GM23338 (cell line): ENCODE measurements around the gene RARRES2. TPM values are rescaled to one million over a fixed set of nuclear protein-coding genes. Genes with fewer than 3 reads are reported as not detected.

ENCODE experiments used
- ATAC-seq: fragments of 200-7000 bp; cut with Tn5 transposase; 3 replicates; pipeline ENCODE4 v1.9.1; 2020
- DNase-seq: peaks from one replicate; pipeline ENCODE4 v3.0.0-alpha.2; 2015; ENCODE audit warnings: low spot score
- H2AFZ ChIP-seq: fragments of 200-600 bp; sonication (generic); 2 replicates; pipeline ENCODE4 v1.8.0; 2016; ENCODE audit warnings: antibody characterized with exemption, mild to moderate bottlenecking, moderate library complexity
- H3F3A ChIP-seq: fragments of 200-600 bp; sonication (generic); replicated peaks from 2 replicates; pipeline ENCODE4 v1.8.0; 2017; ENCODE audit warnings: antibody characterized with exemption, mixed run types, low read depth
- H3K27ac ChIP-seq: fragments of 200-600 bp; sonication (generic); 2 replicates; pipeline ENCODE4 v1.6.1; 2016; ENCODE audit warnings: low read depth
- H3K27me3 ChIP-seq: fragments of 200-600 bp; sonication (generic); 2 replicates; pipeline ENCODE4 v1.8.0; 2016; ENCODE audit warnings: mild to moderate bottlenecking, mixed run types, moderate library complexity; ENCODE audit not compliant: insufficient read depth
- H3K36me3 ChIP-seq: fragments of 200-600 bp; sonication (generic); 2 replicates; pipeline ENCODE4 v1.8.0; 2016; ENCODE audit warnings: mild to moderate bottlenecking; ENCODE audit not compliant: insufficient read depth
- H3K4me1 ChIP-seq: fragments of 200-600 bp; sonication (generic); 2 replicates; pipeline ENCODE4 v1.8.0; 2016; ENCODE audit warnings: mild to moderate bottlenecking, moderate library complexity; ENCODE audit not compliant: insufficient read depth
- H3K4me2 ChIP-seq: fragments of 200-600 bp; sonication (generic); 2 replicates; pipeline ENCODE4 v1.7.1; 2017; ENCODE audit warnings: mixed run types
- H3K4me3 ChIP-seq: fragments of 200-600 bp; sonication (generic); 2 replicates; pipeline ENCODE4 v1.6.1; 2016; ENCODE audit warnings: mixed run types
- H3K79me2 ChIP-seq: fragments of 200-600 bp; sonication (generic); replicated peaks from 2 replicates; pipeline ENCODE4 v1.8.0; 2017; ENCODE audit warnings: mild to moderate bottlenecking; ENCODE audit not compliant: insufficient read depth
- H3K9me2 ChIP-seq: fragments of 200-600 bp; sonication (generic); 2 replicates; pipeline ENCODE4 v1.8.0; 2017; ENCODE audit not compliant: insufficient read depth
- H4K20me1 ChIP-seq: fragments of 200-600 bp; sonication (generic); replicated peaks from 2 replicates; pipeline ENCODE4 v1.8.0; 2017; ENCODE audit warnings: mild to moderate bottlenecking; ENCODE audit not compliant: insufficient read depth
- H3K27ac Mint-ChIP-seq: 2 replicates; pipeline ENCODE4 v1.8.0; 2020; ENCODE audit warnings: inconsistent platforms, mild to moderate bottlenecking, moderate library complexity, mixed read lengths
- H3K27me3 Mint-ChIP-seq: 3 replicates; pipeline ENCODE4 v1.8.0; 2022; ENCODE audit warnings: low read depth, mild to moderate bottlenecking, moderate library complexity, mixed read lengths, inconsistent platforms; ENCODE audit not compliant: insufficient read depth, poor library complexity
- H3K36me3 Mint-ChIP-seq: 3 replicates; pipeline ENCODE4 v1.8.0; 2021; ENCODE audit warnings: low read depth, mild to moderate bottlenecking, inconsistent platforms, moderate library complexity, mixed read lengths
- H3K4me1 Mint-ChIP-seq: 3 replicates; pipeline ENCODE4 v1.8.0; 2020; ENCODE audit warnings: mild to moderate bottlenecking, inconsistent platforms, mixed read lengths
- H3K4me3 Mint-ChIP-seq: 3 replicates; pipeline ENCODE4 v1.8.0; 2021; ENCODE audit warnings: moderate library complexity, mild to moderate bottlenecking, inconsistent platforms, mixed read lengths
- H3K9me3 Mint-ChIP-seq: 3 replicates; pipeline ENCODE4 v1.8.0; 2020; ENCODE audit warnings: moderate library complexity, mild to moderate bottlenecking, inconsistent platforms, mixed read lengths
- CREB1 ChIP-seq: fragments of 250-450 bp; sonication (Bioruptor Pico); IDR thresholded peaks from 2 replicates; pipeline ENCODE4 v1.5.0; 2020; ENCODE audit warnings: low read depth, mild to moderate bottlenecking, moderate library complexity
- CTCF ChIP-seq, 2 experiments: fragments of 200-600 bp in 1 of 2; sonication (generic) in 1 of 2; conservative IDR thresholded peaks; 2 replicates each; pipeline versions ENCODE4 v1.5.1 to v1.6.1; 2016 to 2017; ENCODE audit warnings: antibody characterized with exemption in 2 of 2, low read depth in 2 of 2, mild to moderate bottlenecking in 2 of 2, moderate library complexity in 1 of 2
- EZH2phosphoT487 ChIP-seq: fragments of 200-600 bp; sonication (generic); IDR thresholded peaks from one replicate; pipeline ENCODE4 v1.8.1; 2018; ENCODE audit warnings: antibody characterized with exemption; ENCODE audit not compliant: unreplicated experiment
- JUNB ChIP-seq: IDR thresholded peaks from one replicate; pipeline ENCODE4 v1.6.1; 2016; ENCODE audit warnings: antibody characterized with exemption; ENCODE audit not compliant: unreplicated experiment
- NANOG ChIP-seq: IDR thresholded peaks from 2 replicates; pipeline ENCODE4 v1.6.1; 2016; ENCODE audit warnings: antibody characterized with exemption, borderline replicate concordance
- POLR2AphosphoS5 ChIP-seq: IDR thresholded peaks from 2 replicates; pipeline ENCODE4 v1.6.1; 2016; ENCODE audit warnings: antibody characterized with exemption, low read depth
- REST ChIP-seq: IDR thresholded peaks from one replicate; pipeline ENCODE4 v1.6.1; 2018; ENCODE audit warnings: antibody characterized with exemption; ENCODE audit not compliant: unreplicated experiment
- STAT1 ChIP-seq: IDR thresholded peaks from one replicate; pipeline ENCODE4 v1.6.1; 2016; ENCODE audit warnings: antibody characterized with exemption; ENCODE audit not compliant: unreplicated experiment
- ZNF114 ChIP-seq: fragments of 250-450 bp; sonication (Bioruptor Pico); IDR thresholded peaks from 2 replicates; pipeline ENCODE4 v1.5.0; 2020; ENCODE audit warnings: mild to moderate bottlenecking, moderate library complexity
- ZNF462 ChIP-seq: fragments of 250-450 bp; sonication (Bioruptor Pico); IDR thresholded peaks from 2 replicates; pipeline ENCODE4 v1.5.0; 2020; ENCODE audit warnings: mild to moderate bottlenecking, moderate library complexity
- polyA plus RNA-seq: library from polyadenylated mRNA; unstranded; fragments of >200 nt; fragmentation: Nextera tagmentation; extraction: Ambion mirVana; gene quantifications from 2 replicates; pipeline ENCODE4 v1.2.1, GENCODE V29; 2016
- total RNA-seq: library from RNA; depleted of rRNA; stranded (reverse); fragments of >200 nt; shearing (Covaris generic); gene quantifications from 2 replicates; pipeline ENCODE4 v1.2.3, GENCODE V29; 2014

Gene RARRES2
- total and polyA plus RNA-seq, 2 experiments from 2014 or later, result 169 to 314 TPM

GRCh38 chr7:150358988-150359621 lies 17.7 kb upstream of the RARRES2 start (continued):
- no peak for TF ChIP-seq REST
- TF ChIP-seq ZNF462 (CRISPR knock-in tag), result no peak
- TF ChIP-seq EZH2phosphoT487, result no peak
- TF ChIP-seq JUNB, result no peak
- no peak for TF ChIP-seq POLR2AphosphoS5

- peaks cover 44% of the 10 kb centered on the region for H3K4me1 Mint-ChIP-seq
- H4K20me1 ChIP-seq, result no peaks in the 10 kb centered on the region
- no peak for ATAC-seq
- no peak for TF ChIP-seq NANOG
- no peak for TF ChIP-seq CREB1
- no peak for TF ChIP-seq STAT1
- no peak for TF ChIP-seq ZNF114 (CRISPR knock-in tag)
- no peak for TF ChIP-seq CTCF (conservative IDR thresholded peaks at IDR 0.05; ENCODE audit: low read depth in 2 of 2)
- TF ChIP-seq REST, result no peak
Measured at GRCh38 chr7:150358433-150358832, 17.0 kb upstream of the RARRES2 start.

More at GRCh38 chr7:150358433-150358832, 17.0 kb upstream of the RARRES2 start:
- Histone ChIP-seq H2AFZ (no peak overlapping the region), H3K4me3 (no peak overlapping the region), H3F3A (peaks cover 21% of the 10 kb centered on the region), H3K9me2 (no peaks in the 10 kb centered on the region), H3K36me3 (no peaks in the 10 kb centered on the region; the same call in 1 of the 2 replicates), H3K79me2 (no peaks in the 10 kb centered on the region), H3K27ac (no peak overlapping the region), H3K27me3 (no peaks in the 10 kb centered on the region), H3K4me1 (peaks cover 41% of the 10 kb centered on the region), H3K4me2 (no peak overlapping the region)
- Mint-ChIP-seq H3K4me3 (no peak overlapping the region), H3K9me3 (no peaks in the 10 kb centered on the region; the same call in 2 of the 3 replicates), H3K27me3 (peaks cover 5% of the 10 kb centered on the region), H3K36me3 (no peaks in the 10 kb centered on the region; the same call in 2 of the 3 replicates), H3K27ac (no peak overlapping the region)
- no peak for DNase-seq
